HEK293 (cell line): Measurements from ENCODE around the gene TPST2.

Experiments
- CTCF ChIA-PET: fragments of 350-600 bp; formaldehyde crosslinking; extraction: SDS; loops from one replicate; lab custom pipeline; 2021; ENCODE audit warnings: antibody characterized with exemption; lab: Yijun Ruan, JAX
- POLR2A ChIA-PET: fragments of 300-600 bp; formaldehyde crosslinking; extraction: SDS; loops from one replicate; lab custom pipeline; 2020; ENCODE audit warnings: antibody characterized with exemption, inconsistent platforms; lab: Yijun Ruan, JAX
- H3K27ac ChIP-seq: fragments of 200-500 bp; sonication (Bioruptor generic); 2 replicates; pipeline ENCODE4 v1.5.1; 2014; ENCODE audit warnings: low read depth, low read length, control low read depth, inconsistent platforms; ENCODE audit errors: extremely low read depth
- H3K36me3 ChIP-seq, 2 experiments: fragments of 200-500 bp in 1 of 2; sonication (Bioruptor generic) in 1 of 2; 1 replicate in 1 of 2; 2 replicates in 1 of 2; pipeline ENCODE4 v1.5.1; 2014 to 2017; ENCODE audit warnings: inconsistent platforms in 2 of 2, low read length in 2 of 2; ENCODE audit not compliant: control insufficient read depth in 2 of 2, insufficient read depth in 1 of 2
- H3K4me1 ChIP-seq: fragments of 200-500 bp; sonication (Bioruptor generic); 2 replicates; pipeline ENCODE4 v1.5.1; 2014; ENCODE audit warnings: mild to moderate bottlenecking, low read length, inconsistent platforms; ENCODE audit not compliant: control insufficient read depth, insufficient read depth
- H3K4me3 ChIP-seq: 2 replicates; pipeline ENCODE4 v1.5.1; 2011; ENCODE audit warnings: low read depth, mild to moderate bottlenecking, control low read depth, low read length, moderate library complexity
- H3K9me3 ChIP-seq: fragments of 200-500 bp; sonication (Bioruptor generic); 2 replicates; pipeline ENCODE4 v1.5.1; 2014; ENCODE audit warnings: low read depth, low read length, inconsistent platforms; ENCODE audit not compliant: control insufficient read depth, insufficient read depth
- GLI2 ChIP-seq: fragments of 450-650 bp; formaldehyde crosslinking; IDR thresholded peaks from 2 replicates; pipeline ENCODE4; 2017; ENCODE audit warnings: missing biosample characterization, missing genetic modification characterization, low read depth, borderline replicate concordance
- GLIS1 ChIP-seq: fragments of 450-650 bp; formaldehyde crosslinking; IDR thresholded peaks from 2 replicates; pipeline ENCODE4 v1.5.1; 2016; ENCODE audit warnings: missing biosample characterization, missing genetic modification characterization
- MEIS1 ChIP-seq: sonication (generic); formaldehyde crosslinking; IDR thresholded peaks from 2 replicates; pipeline ENCODE4 v1.8.1; 2022; ENCODE audit warnings: missing genetic modification reagents, mild to moderate bottlenecking, borderline replicate concordance
- ZBTB26 ChIP-seq: fragments of 450-650 bp; formaldehyde crosslinking; optimal IDR thresholded peaks from 2 replicates; pipeline ENCODE3; 2016; ENCODE audit warnings: missing biosample characterization, mild to moderate bottlenecking, missing genetic modification characterization
- ZNF112 ChIP-seq: fragments of 450-650 bp; formaldehyde crosslinking; IDR thresholded peaks from 2 replicates; pipeline ENCODE4 v1.5.0; 2017; ENCODE audit warnings: missing biosample characterization, missing genetic modification characterization
- ZNF121 ChIP-seq: fragments of 450-650 bp; formaldehyde crosslinking; IDR thresholded peaks from 2 replicates; pipeline ENCODE4 v1.5.1; 2016; ENCODE audit warnings: missing biosample characterization, missing genetic modification characterization
- ZNF133 ChIP-seq: fragments of 450-650 bp; formaldehyde crosslinking; IDR thresholded peaks from 2 replicates; pipeline ENCODE4 v1.5.1; 2016; ENCODE audit warnings: missing biosample characterization, missing genetic modification characterization
- ZNF223 ChIP-seq: fragments of 450-650 bp; formaldehyde crosslinking; IDR thresholded peaks from 2 replicates; pipeline ENCODE4 v1.5.1; 2016; ENCODE audit warnings: missing biosample characterization, missing genetic modification characterization
- ZNF23 ChIP-seq: fragments of 450-650 bp; formaldehyde crosslinking; IDR thresholded peaks from 2 replicates; pipeline ENCODE4 v1.5.1; 2016; ENCODE audit warnings: missing biosample characterization, missing genetic modification characterization, borderline replicate concordance
- ZNF280D ChIP-seq: fragments of 450-650 bp; formaldehyde crosslinking; IDR thresholded peaks from 2 replicates; pipeline ENCODE4 v1.5.1; 2016; ENCODE audit warnings: missing biosample characterization, missing genetic modification characterization
- ZNF341 ChIP-seq: fragments of 450-650 bp; formaldehyde crosslinking; IDR thresholded peaks from 2 replicates; pipeline ENCODE4; 2016; ENCODE audit warnings: low read depth, missing biosample characterization, missing genetic modification characterization
- ZNF416 ChIP-seq: fragments of 450-650 bp; formaldehyde crosslinking; IDR thresholded peaks from 2 replicates; pipeline ENCODE4 v1.5.1; 2016; ENCODE audit warnings: missing biosample characterization, missing genetic modification characterization
- ZNF544 ChIP-seq: fragments of 450-650 bp; formaldehyde crosslinking; IDR thresholded peaks from 2 replicates; pipeline ENCODE4 v1.5.0; 2017; ENCODE audit warnings: missing biosample characterization, missing genetic modification characterization
- ZNF580 ChIP-seq: fragments of 450-650 bp; formaldehyde crosslinking; IDR thresholded peaks from 2 replicates; pipeline ENCODE4 v1.5.1; 2016; ENCODE audit warnings: missing biosample characterization, missing genetic modification characterization
- ZNF596 ChIP-seq: fragments of 450-650 bp; IDR thresholded peaks from 2 replicates; pipeline ENCODE4 v1.5.0; 2018; ENCODE audit warnings: missing biosample characterization, mild to moderate bottlenecking, missing genetic modification characterization, moderate library complexity
- ZNF639 ChIP-seq: fragments of 450-650 bp; formaldehyde crosslinking; IDR thresholded peaks from 2 replicates; pipeline ENCODE4 v1.5.1; 2016; ENCODE audit warnings: missing biosample characterization, missing genetic modification characterization
- ZNF658 ChIP-seq: fragments of 450-650 bp; formaldehyde crosslinking; IDR thresholded peaks from 2 replicates; pipeline ENCODE4; 2016; ENCODE audit warnings: missing biosample characterization, missing genetic modification characterization
- TF ChIP-seq, protein P1 (sequence below): fragments of 450-650 bp; formaldehyde crosslinking; IDR thresholded peaks from 2 replicates; pipeline ENCODE4 v1.5.1; 2016; ENCODE audit warnings: missing biosample characterization, missing genetic modification characterization
- TF ChIP-seq, protein P2 (sequence below): fragments of 450-650 bp; formaldehyde crosslinking; IDR thresholded peaks from 2 replicates; pipeline ENCODE4 v1.5.1; 2017; ENCODE audit warnings: missing biosample characterization, missing genetic modification characterization

The TPST2 gene

DNA sequence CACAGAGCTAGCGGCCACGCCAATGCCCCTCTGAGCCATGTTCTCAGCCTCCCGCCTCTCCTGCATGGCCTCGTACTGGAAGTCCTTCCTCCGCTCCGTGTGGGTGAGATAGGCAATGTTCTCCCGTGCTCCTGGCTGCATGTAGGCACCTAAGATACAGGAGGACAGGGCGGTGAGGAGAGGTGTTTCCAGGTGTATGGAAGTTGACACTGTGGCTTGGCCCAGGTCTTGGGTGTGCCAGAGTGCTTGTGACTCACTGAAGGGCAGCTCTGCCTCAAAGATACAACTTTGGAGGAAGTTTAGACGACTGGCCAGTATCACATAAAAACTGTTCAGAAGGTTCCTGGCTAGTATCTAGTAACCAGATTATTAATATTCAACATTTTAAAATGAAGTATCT lies 97.7 kb downstream of the TPST2 start:
- ChIA-PET POLR2A (interaction anchor here (3.4 kb wide), 1 partner anchor 8 kb away, joined by 23 read pairs; the partner anchor contains the start of genes HPS4 and SRRD), CTCF (interaction anchor here (0.6 to 1.1 kb wide), 7 partner anchors 8 to 186 kb away, joined by 3 to 5 read pairs (median 3); no protein-coding TSS in a partner anchor)
- Histone ChIP-seq H3K4me1 (no peaks in the 10 kb centered on the region), H3K27ac (no peak overlapping the region), H3K4me3 (no peak overlapping the region), H3K9me3 (no peaks in the 10 kb centered on the region), H3K36me3 (peaks cover 39 to 98% of the 10 kb centered on the region in 2 experiments)
- TF ChIP-seq ZNF121 (tag by site-specific recombination) (no peak), ZNF23 (tag by site-specific recombination) (no peak), MEIS1 (no peak), ZNF658 (tag by site-specific recombination) (no peak), GLIS1 (tag by site-specific recombination) (no peak)
- TF ChIP-seq, protein P1, sequence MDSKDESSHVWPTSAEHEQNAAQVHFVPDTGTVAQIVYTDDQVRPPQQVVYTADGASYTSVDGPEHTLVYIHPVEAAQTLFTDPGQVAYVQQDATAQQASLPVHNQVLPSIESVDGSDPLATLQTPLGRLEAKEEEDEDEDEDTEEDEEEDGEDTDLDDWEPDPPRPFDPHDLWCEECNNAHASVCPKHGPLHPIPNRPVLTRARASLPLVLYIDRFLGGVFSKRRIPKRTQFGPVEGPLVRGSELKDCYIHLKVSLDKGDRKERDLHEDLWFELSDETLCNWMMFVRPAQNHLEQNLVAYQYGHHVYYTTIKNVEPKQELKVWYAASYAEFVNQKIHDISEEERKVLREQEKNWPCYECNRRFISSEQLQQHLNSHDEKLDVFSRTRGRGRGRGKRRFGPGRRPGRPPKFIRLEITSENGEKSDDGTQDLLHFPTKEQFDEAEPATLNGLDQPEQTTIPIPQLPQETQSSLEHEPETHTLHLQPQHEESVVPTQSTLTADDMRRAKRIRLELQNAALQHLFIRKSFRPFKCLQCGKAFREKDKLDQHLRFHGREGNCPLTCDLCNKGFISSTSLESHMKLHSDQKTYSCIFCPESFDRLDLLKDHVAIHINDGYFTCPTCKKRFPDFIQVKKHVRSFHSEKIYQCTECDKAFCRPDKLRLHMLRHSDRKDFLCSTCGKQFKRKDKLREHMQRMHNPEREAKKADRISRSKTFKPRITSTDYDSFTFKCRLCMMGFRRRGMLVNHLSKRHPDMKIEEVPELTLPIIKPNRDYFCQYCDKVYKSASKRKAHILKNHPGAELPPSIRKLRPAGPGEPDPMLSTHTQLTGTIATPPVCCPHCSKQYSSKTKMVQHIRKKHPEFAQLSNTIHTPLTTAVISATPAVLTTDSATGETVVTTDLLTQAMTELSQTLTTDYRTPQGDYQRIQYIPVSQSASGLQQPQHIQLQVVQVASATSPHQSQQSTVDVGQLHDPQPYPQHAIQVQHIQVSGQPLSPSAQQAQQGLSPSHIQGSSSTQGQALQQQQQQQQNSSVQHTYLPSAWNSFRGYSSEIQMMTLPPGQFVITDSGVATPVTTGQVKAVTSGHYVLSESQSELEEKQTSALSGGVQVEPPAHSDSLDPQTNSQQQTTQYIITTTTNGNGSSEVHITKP (tag by site-specific recombination): no peak

GRCh38 chr22:26489447-26490036 lies 100.4 kb downstream of the TPST2 start:
- TF ChIP-seq ZNF596 (tag by site-specific recombination) (no peak), ZNF544 (tag by site-specific recombination) (no peak), MEIS1 (no peak), ZNF133 (tag by site-specific recombination) (no peak), ZNF580 (tag by site-specific recombination) (no peak), ZNF112 (no peak), ZBTB26 (tag by site-specific recombination) (no peak), ZNF223 (tag by site-specific recombination) (no peak), ZNF341 (tag by site-specific recombination) (no peak), GLI2 (tag by site-specific recombination) (no peak), ZNF416 (tag by site-specific recombination) (no peak), ZNF639 (tag by site-specific recombination) (no peak), ZNF280D (tag by site-specific recombination) (no peak)
- TF ChIP-seq, protein P2, sequence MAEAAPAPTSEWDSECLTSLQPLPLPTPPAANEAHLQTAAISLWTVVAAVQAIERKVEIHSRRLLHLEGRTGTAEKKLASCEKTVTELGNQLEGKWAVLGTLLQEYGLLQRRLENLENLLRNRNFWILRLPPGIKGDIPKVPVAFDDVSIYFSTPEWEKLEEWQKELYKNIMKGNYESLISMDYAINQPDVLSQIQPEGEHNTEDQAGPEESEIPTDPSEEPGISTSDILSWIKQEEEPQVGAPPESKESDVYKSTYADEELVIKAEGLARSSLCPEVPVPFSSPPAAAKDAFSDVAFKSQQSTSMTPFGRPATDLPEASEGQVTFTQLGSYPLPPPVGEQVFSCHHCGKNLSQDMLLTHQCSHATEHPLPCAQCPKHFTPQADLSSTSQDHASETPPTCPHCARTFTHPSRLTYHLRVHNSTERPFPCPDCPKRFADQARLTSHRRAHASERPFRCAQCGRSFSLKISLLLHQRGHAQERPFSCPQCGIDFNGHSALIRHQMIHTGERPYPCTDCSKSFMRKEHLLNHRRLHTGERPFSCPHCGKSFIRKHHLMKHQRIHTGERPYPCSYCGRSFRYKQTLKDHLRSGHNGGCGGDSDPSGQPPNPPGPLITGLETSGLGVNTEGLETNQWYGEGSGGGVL (tag by site-specific recombination): no peak
- peaks cover 32 to 89% of the 10 kb centered on the region in 2 experiments for H3K36me3 ChIP-seq
- CTCF ChIA-PET: no interaction called here

More at GRCh38 chr22:26489447-26490036, 100.4 kb downstream of the TPST2 start:
- peaks cover 3% of the 10 kb centered on the region; the same call in 1 of the 2 replicates for H3K4me1 ChIP-seq
- H3K27ac ChIP-seq: no peak overlapping the region
- H3K4me3 ChIP-seq: no peak overlapping the region
- H3K9me3 ChIP-seq: no peaks in the 10 kb centered on the region
- POLR2A ChIA-PET: no interaction called here
